Effector memory CD8-positive, alpha-beta T cell (primary cell): ENCODE results near the gene IFNB1.
A peak's percentile ranks its signal among the peaks of the same experiment; 100 is the strongest.

Source experiments
- ATAC-seq: fragments of 150-1000 bp; cut with Tn5 transposase; replicated peaks from 2 replicates; pipeline ENCODE4 v1.10.0; 2021; ENCODE audit warnings: mild to moderate bottlenecking, moderate library complexity
- DNase-seq, 3 experiments: peaks; one replicate each; pipeline ENCODE4 v3.0.0; 2021
- H3K27ac Mint-ChIP-seq, 2 donors: one replicate each; pipeline ENCODE4 v1.8.0; 2022; ENCODE audit warnings: mild to moderate bottlenecking in 2 of 2, mixed read lengths in 2 of 2, moderate library complexity in 2 of 2
- H3K27me3 Mint-ChIP-seq, 2 donors: one replicate each; pipeline ENCODE4 v1.8.0; 2022; ENCODE audit warnings: mixed read lengths in 2 of 2
- H3K36me3 Mint-ChIP-seq: one replicate; pipeline ENCODE4 v1.8.0; 2022; ENCODE audit warnings: mild to moderate bottlenecking, moderate library complexity, mixed read lengths; ENCODE audit not compliant: insufficient read depth
- H3K4me1 Mint-ChIP-seq, 2 donors: one replicate each; pipeline ENCODE4 v1.8.0; 2022; ENCODE audit warnings: low read depth in 2 of 2, mixed read lengths in 2 of 2
- H3K4me3 Mint-ChIP-seq, 2 donors: one replicate each; pipeline ENCODE4 v1.8.0; 2022; ENCODE audit warnings: mild to moderate bottlenecking in 2 of 2, mixed read lengths in 2 of 2, moderate library complexity in 2 of 2
- H3K9me3 Mint-ChIP-seq, 2 donors: one replicate each; pipeline ENCODE4 v1.8.0; 2022; ENCODE audit warnings: mixed read lengths in 2 of 2
- total RNA-seq, 9 experiments: gene quantifications; one replicate each; lab custom pipeline; 2026; lab: John Stamatoyannopoulos, UW

IFNB1 gene
- total RNA-seq: 0 to 0.38 (median 0.06) reads per million in 9 experiments

DNA sequence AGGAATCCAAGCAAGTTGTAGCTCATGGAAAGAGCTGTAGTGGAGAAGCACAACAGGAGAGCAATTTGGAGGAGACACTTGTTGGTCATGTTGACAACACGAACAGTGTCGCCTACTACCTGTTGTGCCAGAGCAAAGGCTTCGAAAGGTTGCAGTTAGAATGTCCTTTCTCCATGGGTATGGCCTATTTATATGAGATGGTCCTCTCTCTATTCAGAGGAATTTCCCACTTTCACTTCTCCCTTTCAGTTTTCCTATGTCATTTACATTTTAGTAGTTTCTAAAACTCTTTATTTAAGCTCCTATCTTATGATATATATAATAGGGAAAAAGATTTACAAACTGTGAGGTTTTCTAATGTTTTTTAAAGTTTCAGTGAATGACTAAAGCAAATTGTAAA lies at the start of gene IFNB1:
Gene IFNB1, minus strand, starts transcription at position 162 of the 400 bp plus-strand sequence. Its CDS starts 73 bp downstream, at position 89.
- Mint-ChIP-seq H3K4me1 (peaks cover 8 to 17% of the 10 kb centered on the region in 2 donors), H3K36me3 (no peaks in the 10 kb centered on the region), H3K4me3 (no peak within 1 kb of the TSS), H3K27ac (peak within 1 kb of the TSS in 1 of 2 donors; percentile 62), H3K9me3 (no peaks in the 10 kb centered on the region), H3K27me3 (no peaks in the 10 kb centered on the region)
- ATAC-seq: no peak
- no peak for DNase-seq

DNA sequence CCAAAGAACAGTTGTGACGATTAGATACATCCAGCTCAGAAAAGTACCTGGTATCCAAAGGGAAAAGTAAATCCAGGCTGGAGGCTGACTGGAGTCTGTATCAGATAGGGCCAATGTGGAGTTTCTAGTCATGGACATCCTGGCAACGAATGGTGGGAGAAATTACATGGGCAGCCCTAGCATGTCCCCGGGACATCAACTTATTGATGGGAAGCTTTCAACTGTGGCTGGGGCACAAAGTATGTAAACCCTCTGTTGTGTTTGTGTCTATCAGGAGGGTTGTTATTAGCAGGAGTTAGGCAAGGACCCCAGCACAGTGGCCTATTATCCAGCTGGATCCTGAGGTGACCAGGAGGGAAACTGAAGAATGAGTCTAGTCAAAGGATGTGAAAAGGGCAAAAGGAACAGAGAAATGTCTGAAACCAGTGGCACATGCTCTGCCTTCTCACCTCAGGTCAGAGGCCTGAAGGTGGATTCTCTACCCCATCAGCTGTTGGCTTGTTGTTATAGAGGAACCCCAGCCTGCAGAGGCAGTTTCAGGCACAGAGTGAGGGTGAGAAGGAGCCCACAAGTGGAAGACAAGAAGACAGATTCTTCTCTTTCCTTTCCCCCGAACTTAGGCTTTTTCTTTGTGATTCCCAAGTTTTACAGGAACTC lies 44.0 kb upstream of the IFNB1 start:
- Mint-ChIP-seq H3K36me3 (no peaks in the 10 kb centered on the region), H3K9me3 (no peaks in the 10 kb centered on the region), H3K27ac (no peak overlapping the region), H3K4me1 (no peaks in the 10 kb centered on the region), H3K4me3 (no peak overlapping the region), H3K27me3 (peaks cover 7 to 28% of the 10 kb centered on the region in 2 donors)
- ATAC-seq (no peak), DNase-seq (no peak)

- H3K9me3 Mint-ChIP-seq: no peaks in the 10 kb centered on the region
Measured at GRCh38 chr9:21121079-21121478, 43.3 kb upstream of the IFNB1 start.

DNA sequence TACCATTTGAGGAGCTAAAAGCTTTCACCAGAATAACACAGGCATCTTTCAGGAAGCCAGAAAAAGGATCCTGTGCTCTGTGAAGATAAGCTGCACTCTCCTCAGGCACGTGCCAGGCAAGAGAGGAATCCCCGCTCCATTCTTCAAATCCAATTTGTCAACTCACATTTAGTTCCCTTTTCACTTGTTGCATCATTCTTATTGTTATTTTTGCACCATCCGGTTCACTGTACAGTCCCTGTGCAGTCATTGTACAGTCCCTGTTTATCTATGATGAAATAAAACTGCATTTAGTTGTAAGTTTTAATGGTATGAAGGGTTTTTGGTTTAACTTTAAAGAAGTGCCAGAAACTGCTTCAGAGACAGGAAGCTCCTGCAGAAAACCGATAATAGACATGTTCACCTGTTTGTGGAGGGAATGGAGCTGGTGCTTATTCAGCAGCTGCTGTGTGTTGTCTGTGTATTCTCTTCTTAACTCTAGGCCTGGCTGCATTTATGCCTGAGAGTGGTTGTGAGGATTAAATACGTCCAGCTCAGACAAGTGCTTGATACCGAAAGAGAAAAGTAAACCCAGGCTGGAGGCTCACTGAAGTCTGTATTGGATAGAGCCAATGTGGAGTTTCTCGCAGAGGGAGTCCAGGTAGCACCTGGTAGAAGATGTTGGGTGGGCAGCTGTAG lies 41.5 kb upstream of the IFNB1 start:
- DNase-seq: no peak
- Mint-ChIP-seq H3K36me3 (no peaks in the 10 kb centered on the region), H3K9me3 (no peaks in the 10 kb centered on the region), H3K27ac (no peak overlapping the region), H3K4me3 (no peak overlapping the region), H3K27me3 (peaks cover 3 to 33% of the 10 kb centered on the region in 2 donors), H3K4me1 (no peaks in the 10 kb centered on the region)
- no peak for ATAC-seq

More at GRCh38 chr9:21121079-21121478, 43.3 kb upstream of the IFNB1 start:
- no peak overlapping the region for H3K4me3 Mint-ChIP-seq
- ATAC-seq (no peak), DNase-seq (no peak)
- no peaks in the 10 kb centered on the region for H3K4me1 Mint-ChIP-seq
- H3K27me3 Mint-ChIP-seq: peaks cover 7 to 33% of the 10 kb centered on the region in 2 donors
- no peak overlapping the region for H3K27ac Mint-ChIP-seq
- H3K36me3 Mint-ChIP-seq: no peaks in the 10 kb centered on the region

GRCh38 chr9:21114311-21114710 lies 36.6 kb upstream of the IFNB1 start:
- DNase-seq: no peak

GRCh38 chr9:21110708-21111576 lies 33.2 kb upstream of the IFNB1 start:
- Mint-ChIP-seq H3K4me3 (no peak overlapping the region), H3K4me1 (no peaks in the 10 kb centered on the region), H3K9me3 (no peaks in the 10 kb centered on the region), H3K36me3 (no peaks in the 10 kb centered on the region), H3K27me3 (no peaks in the 10 kb centered on the region), H3K27ac (no peak overlapping the region)
- DNase-seq (peak; percentile 36 to 43 (median 38)), ATAC-seq (peak; percentile 96)

More at GRCh38 chr9:21114311-21114710, 36.6 kb upstream of the IFNB1 start:
- ATAC-seq: no peak
- no peak overlapping the region for H3K4me3 Mint-ChIP-seq
- no peaks in the 10 kb centered on the region for H3K9me3 Mint-ChIP-seq
- H3K27ac Mint-ChIP-seq: no peak overlapping the region
- H3K4me1 Mint-ChIP-seq: no peaks in the 10 kb centered on the region
- peaks cover 0 to 18% of the 10 kb centered on the region in 2 donors for H3K27me3 Mint-ChIP-seq
- H3K36me3 Mint-ChIP-seq: no peaks in the 10 kb centered on the region

GRCh38 chr9:21104787-21105186 lies 27.0 kb upstream of the IFNB1 start:
- Mint-ChIP-seq H3K27me3 (peaks cover 0 to 9% of the 10 kb centered on the region in 2 donors), H3K36me3 (no peaks in the 10 kb centered on the region), H3K27ac (no peak overlapping the region), H3K9me3 (no peaks in the 10 kb centered on the region), H3K4me1 (peaks cover 2 to 10% of the 10 kb centered on the region in 2 donors), H3K4me3 (no peak overlapping the region)
- DNase-seq: no peak
- ATAC-seq: no peak

GRCh38 chr9:21102305-21102704 lies 24.6 kb upstream of the IFNB1 start:
- H3K27me3 Mint-ChIP-seq: peaks cover 0 to 9% of the 10 kb centered on the region in 2 donors
- H3K4me1 Mint-ChIP-seq: peaks cover 5 to 13% of the 10 kb centered on the region in 2 donors
- no peak for DNase-seq
- no peaks in the 10 kb centered on the region for H3K9me3 Mint-ChIP-seq
- no peak for ATAC-seq
- no peak overlapping the region for H3K27ac Mint-ChIP-seq
- no peaks in the 10 kb centered on the region for H3K36me3 Mint-ChIP-seq
- no peak overlapping the region for H3K4me3 Mint-ChIP-seq

DNA sequence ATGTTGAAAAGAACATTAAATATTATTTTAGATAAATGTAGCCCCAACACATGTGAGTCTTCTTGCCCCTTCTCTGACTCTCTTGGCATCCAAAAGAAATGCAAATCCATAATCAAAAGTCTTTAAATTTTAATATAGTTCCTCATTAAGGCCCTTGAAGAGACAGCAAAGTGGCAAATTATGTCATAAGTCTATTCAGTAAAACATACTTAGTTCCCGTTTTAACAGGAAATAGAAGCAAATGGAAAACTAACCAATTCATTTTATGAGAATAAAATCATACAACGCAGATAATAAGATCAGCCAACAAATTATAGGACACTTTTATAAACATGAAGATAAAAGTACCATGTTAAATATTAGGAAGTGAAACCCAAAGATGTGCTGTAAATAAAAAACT lies 20.1 kb upstream of the IFNB1 start:
- ATAC-seq: no peak
- H3K36me3 Mint-ChIP-seq: no peaks in the 10 kb centered on the region
- no peak for DNase-seq
- peak overlapping the region in 1 of 2 donors; percentile 99 for H3K27ac Mint-ChIP-seq
- no peaks in the 10 kb centered on the region for H3K9me3 Mint-ChIP-seq
- H3K4me1 Mint-ChIP-seq: peaks cover 22 to 33% of the 10 kb centered on the region in 2 donors
- peaks cover 0 to 3% of the 10 kb centered on the region in 2 donors for H3K27me3 Mint-ChIP-seq
- H3K4me3 Mint-ChIP-seq: peak overlapping the region in 1 of 2 donors; percentile 82

- DNase-seq (no peak), ATAC-seq (no peak)
- Mint-ChIP-seq H3K4me3 (peak overlapping the region; percentile 62 to 82), H3K36me3 (no peaks in the 10 kb centered on the region), H3K27me3 (no peaks in the 10 kb centered on the region), H3K27ac (peak overlapping the region; percentile 92 to 99), H3K9me3 (no peaks in the 10 kb centered on the region), H3K4me1 (peaks cover 25 to 33% of the 10 kb centered on the region in 2 donors)
Measured at GRCh38 chr9:21096901-21097255, 19.1 kb upstream of the IFNB1 start.

DNA sequence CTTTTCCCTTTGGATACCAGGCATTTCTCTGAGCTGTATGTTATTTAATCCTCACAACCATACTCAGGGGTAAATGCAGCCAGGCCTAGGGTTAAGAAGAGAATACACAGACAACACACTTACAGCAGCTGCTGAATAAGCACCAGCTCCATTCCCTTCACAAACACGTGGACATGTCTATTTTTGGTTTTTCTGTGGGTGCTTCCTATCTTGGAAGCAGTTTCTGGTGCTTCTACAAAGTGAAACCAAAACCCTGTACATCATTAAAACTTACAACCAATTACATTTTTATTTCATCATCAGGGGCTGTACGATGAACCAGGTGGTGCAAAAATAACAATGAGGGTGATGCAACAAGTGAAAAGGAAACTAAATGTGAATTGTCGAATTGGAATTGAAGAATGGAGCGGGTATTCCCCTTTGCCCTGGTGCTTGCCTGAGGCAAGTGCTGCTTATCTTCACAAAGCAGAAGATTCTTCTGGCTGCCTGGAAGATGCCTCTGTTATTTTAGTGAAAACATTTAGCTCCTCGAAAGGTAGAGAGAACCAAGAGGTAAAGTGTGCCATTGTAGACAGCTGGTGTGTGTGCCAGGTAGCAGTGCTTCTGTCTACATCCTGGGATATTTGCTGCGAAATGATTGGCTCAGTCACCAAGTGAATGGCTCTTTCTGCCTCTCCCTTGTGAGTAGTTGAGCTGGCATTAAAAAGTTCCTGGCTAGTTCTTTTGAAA lies 18.6 kb upstream of the IFNB1 start:
- Mint-ChIP-seq H3K4me3 (peak overlapping the region; percentile 62 to 82), H3K27ac (peak overlapping the region; percentile 92 to 99), H3K4me1 (peaks cover 25 to 33% of the 10 kb centered on the region in 2 donors), H3K36me3 (no peaks in the 10 kb centered on the region), H3K9me3 (no peaks in the 10 kb centered on the region), H3K27me3 (no peaks in the 10 kb centered on the region)
- peak; percentile 95 for ATAC-seq
- DNase-seq: peak; percentile 31 to 53 (median 38)

DNA sequence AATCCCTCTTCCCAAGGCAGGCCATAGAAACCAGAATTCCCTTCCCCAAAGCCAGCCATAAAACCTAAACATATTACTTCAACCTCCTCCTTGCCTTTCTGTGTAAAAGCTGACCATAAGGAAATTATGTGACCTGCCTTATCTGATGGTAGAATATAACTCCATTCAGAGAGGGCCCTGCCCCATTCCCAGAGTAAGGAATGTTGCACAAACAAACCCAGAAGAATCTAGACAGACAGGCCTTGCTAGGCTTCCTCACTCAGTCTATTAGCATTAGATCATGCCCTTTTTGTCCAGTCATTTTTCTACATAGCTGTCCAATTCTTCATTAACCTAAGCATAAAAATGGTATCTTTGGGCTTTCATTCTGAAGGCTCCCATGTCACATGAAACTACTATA lies 17.8 kb upstream of the IFNB1 start:
- Mint-ChIP-seq H3K27ac (peak overlapping the region; percentile 92 to 99), H3K4me3 (peak overlapping the region in 1 of 2 donors; percentile 82)

GRCh38 chr9:21086538-21086937 lies 8.8 kb upstream of the IFNB1 start:
- Mint-ChIP-seq H3K27ac (peak overlapping the region in 1 of 2 donors; percentile 57), H3K36me3 (no peaks in the 10 kb centered on the region), H3K4me3 (no peak overlapping the region), H3K27me3 (no peaks in the 10 kb centered on the region), H3K9me3 (peaks cover 0 to 1% of the 10 kb centered on the region in 2 donors), H3K4me1 (peaks cover 3 to 8% of the 10 kb centered on the region in 2 donors)
- ATAC-seq: no peak
- DNase-seq: no peak

More for the DNA sequence above, 17.8 kb upstream of the IFNB1 start:
- no peaks in the 10 kb centered on the region for H3K36me3 Mint-ChIP-seq
- H3K9me3 Mint-ChIP-seq: no peaks in the 10 kb centered on the region
- H3K4me1 Mint-ChIP-seq: peaks cover 23 to 27% of the 10 kb centered on the region in 2 donors
- H3K27me3 Mint-ChIP-seq: no peaks in the 10 kb centered on the region
- DNase-seq: no peak
- no peak for ATAC-seq
